A549 (cell line): ENCODE results near the gene TMPRSS11E.

Experiments
- CTCF ChIP-seq: fragments of >200 bp; sonication (Bioruptor Twin); formaldehyde crosslinking; IDR thresholded peaks from 3 replicates; pipeline ENCODE4 v1.5.1; 2016
- MAX ChIP-seq: IDR thresholded peaks from 2 replicates; pipeline ENCODE4 v1.6.1; 2012
- MYC ChIP-seq: IDR thresholded peaks from 2 replicates; pipeline ENCODE4 v1.6.1; 2012; ENCODE audit warnings: mild to moderate bottlenecking, inconsistent platforms, low read length, improper control_type of control experiment, borderline replicate concordance
- NFE2L2 ChIP-seq: fragments of 150-350 bp; conservative IDR thresholded peaks from 2 replicates; pipeline ENCODE4 v1.6.1; 2014; ENCODE audit warnings: low read length
- POLR2A ChIP-seq: IDR thresholded peaks from 2 replicates; pipeline ENCODE4 v1.6.1; 2012; ENCODE audit warnings: mild to moderate bottlenecking, low read length
- RCOR1 ChIP-seq: fragments of 150-350 bp; IDR thresholded peaks from 2 replicates; pipeline ENCODE4 v1.6.1; 2014; ENCODE audit warnings: antibody characterized with exemption, low read length, low read depth
- RNF2 ChIP-seq: fragments of 200-600 bp; sonication (generic); IDR thresholded peaks from 2 replicates; pipeline ENCODE4 v1.6.1; 2016; ENCODE audit warnings: low read depth, mild to moderate bottlenecking, antibody characterized with exemption, moderate library complexity, borderline replicate concordance

- TF ChIP-seq NFE2L2 (no peak), RCOR1 (no peak), CTCF (no peak), RNF2 (no peak), POLR2A (no peak), MAX (no peak), MYC (no peak)
Measured at GRCh38 chr4:68535974-68536373, 88.7 kb downstream of the TMPRSS11E start.
